ENCODE results near the gene NCKAP5.

Gene NCKAP5

DNA sequence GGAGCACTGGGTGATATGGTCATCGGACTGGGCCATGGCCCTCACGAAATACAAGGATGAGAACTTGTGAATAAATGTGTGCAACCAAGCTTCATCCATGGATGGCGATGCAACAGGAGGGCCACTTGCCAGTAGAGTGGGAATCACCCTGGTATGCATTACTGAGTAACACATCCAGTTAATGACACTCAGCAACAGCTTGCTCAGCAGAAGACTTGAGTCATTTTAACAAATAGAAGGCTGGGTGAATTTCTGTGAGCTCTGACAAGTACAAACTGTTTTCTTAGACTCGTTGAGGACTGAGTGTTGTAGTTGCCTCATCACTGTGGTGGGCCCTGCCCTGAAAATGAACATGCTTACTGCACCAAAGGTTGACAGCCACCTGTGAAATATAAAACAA is 221.6 kb downstream of the NCKAP5 start:
- TF ChIP-seq MYC (IDR thresholded peaks at IDR 0.05; ENCODE audit: low read depth, low read length) (no peak), POLR2A (IDR thresholded peaks at IDR 0.05; ENCODE audit: extremely low read depth, insufficient read length) (no peak), MAX (IDR thresholded peaks at IDR 0.05; ENCODE audit: low read depth, low read length) (no peak)
- TF ChIP-seq, protein P1, sequence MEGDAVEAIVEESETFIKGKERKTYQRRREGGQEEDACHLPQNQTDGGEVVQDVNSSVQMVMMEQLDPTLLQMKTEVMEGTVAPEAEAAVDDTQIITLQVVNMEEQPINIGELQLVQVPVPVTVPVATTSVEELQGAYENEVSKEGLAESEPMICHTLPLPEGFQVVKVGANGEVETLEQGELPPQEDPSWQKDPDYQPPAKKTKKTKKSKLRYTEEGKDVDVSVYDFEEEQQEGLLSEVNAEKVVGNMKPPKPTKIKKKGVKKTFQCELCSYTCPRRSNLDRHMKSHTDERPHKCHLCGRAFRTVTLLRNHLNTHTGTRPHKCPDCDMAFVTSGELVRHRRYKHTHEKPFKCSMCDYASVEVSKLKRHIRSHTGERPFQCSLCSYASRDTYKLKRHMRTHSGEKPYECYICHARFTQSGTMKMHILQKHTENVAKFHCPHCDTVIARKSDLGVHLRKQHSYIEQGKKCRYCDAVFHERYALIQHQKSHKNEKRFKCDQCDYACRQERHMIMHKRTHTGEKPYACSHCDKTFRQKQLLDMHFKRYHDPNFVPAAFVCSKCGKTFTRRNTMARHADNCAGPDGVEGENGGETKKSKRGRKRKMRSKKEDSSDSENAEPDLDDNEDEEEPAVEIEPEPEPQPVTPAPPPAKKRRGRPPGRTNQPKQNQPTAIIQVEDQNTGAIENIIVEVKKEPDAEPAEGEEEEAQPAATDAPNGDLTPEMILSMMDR (IDR thresholded peaks at IDR 0.05; ENCODE audit: low read depth, low read length): no peak
- DNase-seq (ENCODE audit: low read depth): no peak
- no peak overlapping the region for H3K4me3 ChIP-seq (ENCODE audit: low read depth, low read length)

- no peak for TF ChIP-seq MYC (IDR thresholded peaks at IDR 0.05; ENCODE audit: low read depth, low read length)
- no peak for TF ChIP-seq MAX (IDR thresholded peaks at IDR 0.05; ENCODE audit: low read depth, low read length)
- no peak overlapping the region for H3K4me3 ChIP-seq (ENCODE audit: low read depth, low read length)
- no peak for DNase-seq (ENCODE audit: low read depth)
These were observed 222.6 kb downstream of the NCKAP5 start for GRCh38 chr2:133345638-133346037.

GRCh38 chr2:133344849-133345248 is 223.4 kb downstream of the NCKAP5 start:
- no peak for DNase-seq (ENCODE audit: low read depth)
- H3K4me3 ChIP-seq (ENCODE audit: low read depth, low read length): no peak overlapping the region
- no peak for TF ChIP-seq MYC (IDR thresholded peaks at IDR 0.05; ENCODE audit: low read depth, low read length)
- TF ChIP-seq, protein P1 (IDR thresholded peaks at IDR 0.05; ENCODE audit: low read depth, low read length): no peak
- TF ChIP-seq POLR2A (IDR thresholded peaks at IDR 0.05; ENCODE audit: extremely low read depth, insufficient read length): no peak
- no peak for TF ChIP-seq MAX (IDR thresholded peaks at IDR 0.05; ENCODE audit: low read depth, low read length)

DNA sequence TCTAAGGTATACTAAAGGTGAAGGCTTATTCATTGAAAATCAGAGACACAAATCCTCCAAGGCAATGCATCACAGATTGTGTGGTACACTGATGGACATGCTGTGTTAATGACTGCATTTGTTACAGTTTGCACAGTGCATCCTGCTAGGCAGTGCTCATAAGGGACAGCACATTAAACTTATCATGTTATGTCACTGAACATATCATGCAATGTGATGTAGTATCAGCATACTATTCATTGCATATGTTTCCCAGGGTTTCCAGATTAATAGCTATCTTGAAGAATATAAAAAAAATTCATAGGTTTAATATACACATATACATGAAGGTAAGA is 225.3 kb downstream of the NCKAP5 start:
- TF ChIP-seq POLR2A (IDR thresholded peaks at IDR 0.05; ENCODE audit: extremely low read depth, insufficient read length): no peak
- no peak for TF ChIP-seq MAX (IDR thresholded peaks at IDR 0.05; ENCODE audit: low read depth, low read length)
- TF ChIP-seq, protein P1 (IDR thresholded peaks at IDR 0.05; ENCODE audit: low read depth, low read length): no peak
- TF ChIP-seq MYC (IDR thresholded peaks at IDR 0.05; ENCODE audit: low read depth, low read length): no peak
- no peak for DNase-seq (ENCODE audit: low read depth)
- no peak overlapping the region for H3K4me3 ChIP-seq (ENCODE audit: low read depth, low read length)

- DNase-seq (ENCODE audit: low read depth): no peak
These were observed 225.8 kb downstream of the NCKAP5 start for GRCh38 chr2:133342286-133343017.

DNA sequence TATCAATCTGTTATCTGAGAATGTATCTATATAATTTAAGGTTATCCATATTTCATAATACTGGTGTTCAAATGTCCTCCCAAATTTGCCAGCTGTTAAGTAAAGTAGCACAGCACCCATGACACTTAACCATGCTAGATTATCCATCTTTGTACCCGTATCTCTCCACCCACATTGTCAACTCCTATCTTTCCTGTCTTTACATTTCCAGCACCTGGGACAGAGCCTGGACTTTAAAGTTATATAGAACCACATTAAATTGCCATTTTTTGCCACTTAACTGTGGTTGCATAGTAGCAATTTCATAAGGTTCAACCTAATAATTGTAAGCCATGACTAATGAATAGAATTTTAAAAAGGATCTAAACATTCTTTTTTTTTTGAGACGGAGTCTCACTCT is 226.7 kb downstream of the NCKAP5 start:
- H3K4me3 ChIP-seq (ENCODE audit: low read depth, low read length): no peak overlapping the region
- no peak for TF ChIP-seq MYC (IDR thresholded peaks at IDR 0.05; ENCODE audit: low read depth, low read length)
- no peak for DNase-seq (ENCODE audit: low read depth)

More at GRCh38 chr2:133342286-133343017, 225.8 kb downstream of the NCKAP5 start:
- no peak for TF ChIP-seq MYC (IDR thresholded peaks at IDR 0.05; ENCODE audit: low read depth, low read length)
- TF ChIP-seq MAX (IDR thresholded peaks at IDR 0.05; ENCODE audit: low read depth, low read length): no peak
- TF ChIP-seq, protein P1 (IDR thresholded peaks at IDR 0.05; ENCODE audit: low read depth, low read length): no peak
- no peak for TF ChIP-seq POLR2A (IDR thresholded peaks at IDR 0.05; ENCODE audit: extremely low read depth, insufficient read length)
- H3K4me3 ChIP-seq (ENCODE audit: low read depth, low read length): no peak overlapping the region

GRCh38 chr2:133338224-133338623 is 230.0 kb downstream of the NCKAP5 start:
- no peak overlapping the region for H3K4me3 ChIP-seq (ENCODE audit: low read depth, low read length)
- no peak for DNase-seq (ENCODE audit: low read depth)
- TF ChIP-seq MAX (IDR thresholded peaks at IDR 0.05; ENCODE audit: low read depth, low read length) (no peak), MYC (IDR thresholded peaks at IDR 0.05; ENCODE audit: low read depth, low read length) (no peak), POLR2A (IDR thresholded peaks at IDR 0.05; ENCODE audit: extremely low read depth, insufficient read length) (no peak)
- TF ChIP-seq, protein P1 (IDR thresholded peaks at IDR 0.05; ENCODE audit: low read depth, low read length): no peak

All from NB4 (cell line).